Adrenal gland (tissue), 19 donors: Measurements from ENCODE around the gene C9orf57. TPM values are rescaled to one million over a fixed set of nuclear protein-coding genes. Genes with fewer than 3 reads are reported as not detected.
"Not testable (repeated sequence)": the region's sequence is repeated elsewhere in the genome, so short reads cannot be mapped to it uniquely, and the experiment has no call there.

Source experiments
- DNase-seq, 7 donors: peaks; one replicate each; pipeline ENCODE4 v3.0.0-alpha.2; 2019 to 2020
- H3K27ac ChIP-seq, 5 donors: fragments of 200-600 bp; sonication (generic) in 4 of 5; 1 replicate in 3 of 5; 2 replicates in 2 of 5; pipeline versions ENCODE4 v1.5.1 to v1.8.0; 2016 to 2020; ENCODE audit warnings: mild to moderate bottlenecking in 1 of 5
- H3K27me3 ChIP-seq: fragments of 200-600 bp; 2 replicates; pipeline ENCODE4 v1.8.0; 2021
- H3K36me3 ChIP-seq, 2 donors: fragments of 200-600 bp; replicated peaks in 1 of 2; 1 replicate in 1 of 2; 2 replicates in 1 of 2; pipeline versions ENCODE4 v1.5.1 to v1.8.0; 2018 to 2022
- H3K4me1 ChIP-seq, 2 donors: fragments of 200-600 bp; replicated peaks in 1 of 2; 1 replicate in 1 of 2; 2 replicates in 1 of 2; pipeline versions ENCODE4 v1.5.1 to v1.8.0; 2018 to 2021
- H3K4me3 ChIP-seq, 4 donors: fragments of 200-600 bp; sonication (generic) in 3 of 4; one replicate each; pipeline ENCODE4 v1.5.1; 2016 to 2018
- H3K9me3 ChIP-seq, 3 donors: fragments of 200-600 bp; sonication (generic) in 1 of 3; replicated peaks in 1 of 3; 1 replicate in 2 of 3; 2 replicates in 1 of 3; pipeline versions ENCODE4 v1.5.1 to v1.8.0; 2016 to 2021
- POLR2A ChIP-seq, 2 donors: fragments of 450-650 bp; IDR thresholded peaks; one replicate each; pipeline ENCODE4 v1.6.1; 2017; ENCODE audit warnings: antibody characterized with exemption in 2 of 2, mild to moderate bottlenecking in 2 of 2, moderate library complexity in 1 of 2
- WGBS, 4 donors: extraction: QIAGEN DNeasy Blood & Tissue Kit in 2 of 4; methylation state at CpG; one replicate each; pipeline versions ENCODE4 v1.1.5 to v1.1.7; 2013 to 2017; 5-methylcytosine and 5-hydroxymethylcytosine counted together
- intact Hi-C, 2 donors: fragments of 100-400 bp; cut with DNase I; formaldehyde crosslinking; loops; one replicate each; pipeline versions ENCODE4 v1.14.1 to v1.15.0; 2022 to 2023
- long read RNA-seq, 10 donors: library from polyadenylated mRNA in 3 of 10; unstranded in 2 of 10; stranded (forward) in 1 of 10; transcript quantifications; one replicate each; pipeline ENCODE4 v2.0.0 and lab custom pipeline, GENCODE V29; 2021 to 2026
- polyA plus RNA-seq, 3 donors: library from polyadenylated mRNA; stranded (reverse); fragments of 200-250 nt in 2 of 3; fragments of 350-450 nt in 1 of 3; fragmentation: Illumina TruSeq in 1 of 3; extraction: RNeasy Lipid Tissue Mini Kit (QIAGEN cat#74804) in 1 of 3; gene quantifications; one replicate each; pipeline ENCODE4 v1.2.3, GENCODE V29; 2013 to 2014
- total RNA-seq, 9 donors: library from RNA; depleted of rRNA in 4 of 9; stranded (reverse); fragments of >200 nt in 4 of 9; fragments of 120-200 nt in 1 of 9; fragmentation: NEBNext Ultra II Directional in 1 of 9; extraction: Animal tissue kit (Norgen Biotek cat#: 25700) in 1 of 9; gene quantifications; one replicate each; pipeline versions ENCODE4 v1.1.0 to v1.2.4, GENCODE V29; 2013 to 2023
- TF ChIP-seq, protein P1 (sequence below), 6 experiments: fragments of 450-650 bp in 4 of 6; fragments of 200-600 bp in 2 of 6; sonication (generic) in 1 of 6; IDR thresholded peaks; 1 replicate in 5 of 6; 2 replicates in 1 of 6; pipeline versions ENCODE4 v1.5.1 to v1.8.0; 2016 to 2021; ENCODE audit warnings: antibody characterized with exemption in 6 of 6, mild to moderate bottlenecking in 2 of 6, moderate library complexity in 1 of 6
- donor health status: healthy with polysubstance abuse.
- donor health status: Bipolar disorder and iron deficiency.
- donor health status: DM: yes; HTN: yes; CAD: no.
- donor health status: DM: no; HTN: no; CAD: no.
- donor health status: DM: no; HTN: no; CAD: no.
- donor health status: DM: yes; HTN: yes; CAD: no.

Gene C9orf57, protein sequence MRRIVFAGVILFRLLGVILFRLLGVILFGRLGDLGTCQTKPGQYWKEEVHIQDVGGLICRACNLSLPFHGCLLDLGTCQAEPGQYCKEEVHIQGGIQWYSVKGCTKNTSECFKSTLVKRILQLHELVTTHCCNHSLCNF
- not detected for total RNA-seq
- polyA plus RNA-seq: not detected
- long read RNA-seq, donor 1: 0 reads
- long read RNA-seq, donor 2: 0 reads
- long read RNA-seq, donor 3: 0 reads
- long read RNA-seq, donor 4: 0 reads
- long read RNA-seq, donor 5: 0 reads
- long read RNA-seq, donor 6: 0 reads
- long read RNA-seq, donor 7: 0 reads
- long read RNA-seq, donor 8: 0 reads
- long read RNA-seq, donor 9: 0 reads
- long read RNA-seq, donor 10: 0 reads

DNA sequence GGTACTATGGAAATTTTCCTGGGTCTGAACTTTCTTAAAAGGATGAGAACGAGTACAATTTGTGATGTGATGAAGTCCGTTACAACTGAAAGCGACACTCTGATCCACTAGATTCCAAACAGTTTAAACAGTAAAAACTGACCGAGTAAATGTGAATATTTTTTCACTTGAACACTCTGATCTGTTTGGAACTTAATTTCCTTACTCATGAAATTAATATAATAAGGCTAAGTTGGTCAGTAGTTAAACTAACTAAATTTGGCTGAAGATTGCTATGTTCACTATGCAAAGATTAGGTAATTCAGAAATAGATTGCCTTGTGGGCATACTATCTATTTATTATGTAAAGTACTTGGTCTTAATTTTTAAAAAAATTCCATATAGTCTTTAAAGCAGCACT, at the start of gene C9orf57:
Gene C9orf57 (minus strand): TSS at position 101 of the 400 bp plus-strand sequence. CDS start 1,282 bp downstream, outside the sequence.
- Histone ChIP-seq H3K27ac (no peak within 1 kb of the TSS), H3K27me3 (no peaks in the 10 kb centered on the region), H3K4me3 (no peak within 1 kb of the TSS), H3K9me3 (no peaks in the 10 kb centered on the region), H3K4me1 (no peaks in the 10 kb centered on the region), H3K36me3 (no peaks in the 10 kb centered on the region)
- 88 to 92% (median 90%) methylated on average over 4 of the region's 4 CpGs for WGBS, 4 donors
- no peak for TF ChIP-seq POLR2A (IDR thresholded peaks at IDR 0.05)
- TF ChIP-seq, protein P1, sequence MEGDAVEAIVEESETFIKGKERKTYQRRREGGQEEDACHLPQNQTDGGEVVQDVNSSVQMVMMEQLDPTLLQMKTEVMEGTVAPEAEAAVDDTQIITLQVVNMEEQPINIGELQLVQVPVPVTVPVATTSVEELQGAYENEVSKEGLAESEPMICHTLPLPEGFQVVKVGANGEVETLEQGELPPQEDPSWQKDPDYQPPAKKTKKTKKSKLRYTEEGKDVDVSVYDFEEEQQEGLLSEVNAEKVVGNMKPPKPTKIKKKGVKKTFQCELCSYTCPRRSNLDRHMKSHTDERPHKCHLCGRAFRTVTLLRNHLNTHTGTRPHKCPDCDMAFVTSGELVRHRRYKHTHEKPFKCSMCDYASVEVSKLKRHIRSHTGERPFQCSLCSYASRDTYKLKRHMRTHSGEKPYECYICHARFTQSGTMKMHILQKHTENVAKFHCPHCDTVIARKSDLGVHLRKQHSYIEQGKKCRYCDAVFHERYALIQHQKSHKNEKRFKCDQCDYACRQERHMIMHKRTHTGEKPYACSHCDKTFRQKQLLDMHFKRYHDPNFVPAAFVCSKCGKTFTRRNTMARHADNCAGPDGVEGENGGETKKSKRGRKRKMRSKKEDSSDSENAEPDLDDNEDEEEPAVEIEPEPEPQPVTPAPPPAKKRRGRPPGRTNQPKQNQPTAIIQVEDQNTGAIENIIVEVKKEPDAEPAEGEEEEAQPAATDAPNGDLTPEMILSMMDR (IDR thresholded peaks at IDR 0.05): no peak
- DNase-seq: no peak
- intact Hi-C loops: no loop called here

DNA sequence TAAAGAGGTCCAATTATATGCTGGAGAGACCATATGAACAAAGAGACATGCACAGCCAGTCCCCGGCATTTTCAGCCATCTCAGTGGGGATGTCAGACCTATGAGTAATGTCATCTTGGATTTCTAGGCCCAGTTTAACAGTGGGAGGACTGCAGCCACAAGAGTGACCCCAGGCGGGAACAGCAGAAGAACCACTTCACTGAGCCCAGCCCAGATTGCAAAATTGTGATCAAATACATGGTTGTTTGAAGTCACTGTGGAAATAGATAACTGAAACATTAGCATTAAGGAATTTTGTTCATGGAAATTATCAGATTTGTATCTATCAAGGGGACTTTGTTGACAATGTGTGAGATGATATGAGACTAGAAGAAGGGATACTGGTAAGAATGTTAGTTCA, 42.1 kb upstream of the C9orf57 start:
- TF ChIP-seq, protein P1 (IDR thresholded peaks at IDR 0.05): no peak
- TF ChIP-seq POLR2A (IDR thresholded peaks at IDR 0.05): no peak
- Histone ChIP-seq H3K36me3 (no peaks in the 10 kb centered on the region), H3K27ac (no peak overlapping the region), H3K27me3 (no peaks in the 10 kb centered on the region), H3K4me1 (no peaks in the 10 kb centered on the region), H3K9me3 (no peaks in the 10 kb centered on the region), H3K4me3 (no peak overlapping the region)
- intact Hi-C loops: no loop called here
- no peak for DNase-seq
- WGBS, 4 donors: 88 to 94% (median 89%) methylated on average over 2 of the region's 2 CpGs

DNA sequence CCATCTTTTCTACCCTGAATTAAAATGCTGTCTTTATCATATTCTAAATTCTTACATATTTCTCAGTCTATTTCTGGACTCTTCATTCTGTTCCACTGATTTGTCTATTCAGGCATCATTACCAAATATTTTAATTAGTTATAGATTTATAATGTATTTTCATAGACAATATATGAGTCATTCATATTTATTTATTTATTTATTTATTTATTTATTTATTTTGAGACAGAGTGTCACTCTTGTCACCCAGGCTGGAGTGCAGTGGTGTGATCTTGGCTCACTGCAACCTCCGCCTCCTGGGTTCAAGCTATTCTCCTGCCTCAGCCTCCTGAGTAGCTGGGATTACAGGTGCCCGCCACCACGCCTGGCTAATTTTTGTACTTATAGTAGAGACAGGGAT, 35.1 kb upstream of the C9orf57 start:
- H3K4me1 ChIP-seq, H3K27me3 ChIP-seq, DNase-seq, H3K4me3 ChIP-seq, H3K27ac ChIP-seq, H3K9me3 ChIP-seq, intact Hi-C loops, H3K36me3 ChIP-seq: not testable (repeated sequence)
- 59 to 82% (median 62%) methylated on average over 3 of the region's 3 CpGs for WGBS, 4 donors

DNA sequence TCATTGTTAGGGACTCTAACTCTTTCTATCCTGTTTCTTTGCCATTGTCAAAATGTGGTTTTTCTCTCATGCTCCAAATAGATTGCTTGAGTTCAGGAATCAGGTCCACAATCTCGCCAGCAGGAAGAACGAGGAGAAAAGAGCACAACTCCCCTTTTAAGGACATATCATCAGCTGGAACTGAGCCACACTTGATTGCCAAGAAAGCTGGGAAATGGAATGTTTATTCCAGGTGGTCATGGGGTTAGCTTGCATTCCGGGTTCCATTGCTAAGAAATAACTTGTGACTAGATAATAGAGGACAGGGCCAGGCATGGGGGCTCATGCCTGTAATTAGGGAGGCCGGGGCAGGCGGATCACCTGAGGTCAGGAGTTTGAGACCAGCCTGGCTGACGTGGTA, 32.4 kb upstream of the C9orf57 start:
- H3K27ac ChIP-seq: no peak overlapping the region
- no peaks in the 10 kb centered on the region for H3K27me3 ChIP-seq
- 73 to 88% (median 86%) methylated on average over 2 to 6 of the region's 6 CpGs for WGBS, 4 donors
- TF ChIP-seq, protein P1 (IDR thresholded peaks at IDR 0.05): no peak
- no peak for TF ChIP-seq POLR2A (IDR thresholded peaks at IDR 0.05)
- no peaks in the 10 kb centered on the region for H3K36me3 ChIP-seq
- H3K4me3 ChIP-seq: no peak overlapping the region
- H3K9me3 ChIP-seq: no peaks in the 10 kb centered on the region
- H3K4me1 ChIP-seq: no peaks in the 10 kb centered on the region
- intact Hi-C loops: no loop called here
- no peak for DNase-seq
